ENCODE results near the gene NFRKB.

GRCh38 chr11:129856036-129856435, 39.3 kb downstream of the NFRKB start:
- TF ChIP-seq CTCF (optimal IDR thresholded peaks at IDR 0.05 in 1 of 3, IDR thresholded peaks at IDR 0.05 in 1 of 3, conservative IDR thresholded peaks at IDR 0.05 in 1 of 3; ENCODE audit: extremely low read depth in 1 of 3, insufficient read depth in 2 of 3, low read length in 3 of 3) = no peak
- TF ChIP-seq EZH2 (IDR thresholded peaks at IDR 0.05; ENCODE audit: low read length) = no peak
